ENCODE results near the gene GRID1. TPM values are rescaled to one million over a fixed set of nuclear protein-coding genes. Genes with fewer than 3 reads are reported as not detected.
"Not testable (repeated sequence)": the region's sequence is repeated elsewhere in the genome, so short reads cannot be mapped to it uniquely, and the experiment has no call there.

GRID1 gene
- total RNA-seq, 1 donor from 2014 or later, result 1.1 TPM

- H3K27ac Mint-ChIP-seq (ENCODE audit: unreplicated experiment), result no peak overlapping the region
- H3K27me3 Mint-ChIP-seq (ENCODE audit: low read depth), result peaks cover 8% of the 10 kb centered on the region
- H3K4me3 Mint-ChIP-seq, result no peak overlapping the region
- no peaks in the 10 kb centered on the region for H3K36me3 Mint-ChIP-seq (ENCODE audit: low read depth)
- no peaks in the 10 kb centered on the region for H3K4me1 Mint-ChIP-seq
- no peak for DNase-seq (ENCODE audit: low read depth, low spot score)
- no peaks in the 10 kb centered on the region for H3K9me3 Mint-ChIP-seq
- TF ChIP-seq CTCF (conservative IDR thresholded peaks at IDR 0.05), result no peak
Measured at GRCh38 chr10:86077271-86077670, 289.3 kb downstream of the GRID1 start.

- H3K27ac Mint-ChIP-seq (ENCODE audit: unreplicated experiment); H3K9me3 Mint-ChIP-seq; H3K4me1 Mint-ChIP-seq; DNase-seq (ENCODE audit: low read depth, low spot score); H3K4me3 Mint-ChIP-seq; H3K36me3 Mint-ChIP-seq (ENCODE audit: low read depth): not testable (repeated sequence)
- H3K27me3 Mint-ChIP-seq (ENCODE audit: low read depth), result peaks cover 16% of the 10 kb centered on the region
Measured at GRCh38 chr10:86076497-86076896, 290.1 kb downstream of the GRID1 start.

DNA sequence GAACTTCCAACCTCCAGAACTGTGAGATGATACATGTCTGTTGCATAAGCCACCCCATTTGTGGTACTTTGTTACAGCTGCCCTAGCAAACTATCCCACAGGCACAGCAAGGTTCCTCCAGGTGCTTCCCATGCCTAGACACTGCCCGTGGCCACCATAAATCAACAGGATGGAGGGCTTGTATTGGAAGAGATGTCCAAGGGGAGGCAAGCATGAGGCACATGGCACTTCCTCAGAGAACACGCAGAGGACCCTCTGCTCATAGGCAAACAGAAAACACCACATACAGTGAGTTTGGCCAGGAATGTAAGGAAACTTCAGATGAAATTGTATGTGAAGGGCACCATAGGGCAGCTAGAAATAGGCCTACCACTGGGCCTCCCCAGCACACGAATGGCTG is 291.1 kb downstream of the GRID1 start:
- no peak for TF ChIP-seq CTCF (conservative IDR thresholded peaks at IDR 0.05)
- no peak overlapping the region for H3K4me3 Mint-ChIP-seq
- H3K27me3 Mint-ChIP-seq (ENCODE audit: low read depth), result peaks cover 20% of the 10 kb centered on the region
- no peak overlapping the region for H3K27ac Mint-ChIP-seq (ENCODE audit: unreplicated experiment)
- H3K4me1 Mint-ChIP-seq, result no peaks in the 10 kb centered on the region
- DNase-seq (ENCODE audit: low read depth, low spot score), result no peak
- no peaks in the 10 kb centered on the region for H3K36me3 Mint-ChIP-seq (ENCODE audit: low read depth)
- no peaks in the 10 kb centered on the region for H3K9me3 Mint-ChIP-seq

DNA sequence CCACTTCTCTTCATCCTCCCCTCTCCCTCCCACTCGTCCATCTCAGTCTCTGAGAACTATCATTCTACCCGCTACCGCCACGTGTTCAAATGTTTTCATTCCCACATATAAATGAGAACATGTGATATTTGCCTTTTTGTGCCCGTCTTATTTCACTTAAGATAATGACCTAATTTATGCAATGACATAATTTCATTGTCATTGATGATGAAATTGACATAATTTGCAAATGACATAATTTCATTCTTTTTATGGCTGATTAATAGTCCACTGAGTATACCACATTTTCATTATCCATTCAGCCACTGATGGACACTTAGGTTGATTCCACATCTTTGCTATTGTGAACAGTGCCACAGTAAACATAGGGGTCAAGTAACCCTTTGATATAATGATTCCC is 292.3 kb downstream of the GRID1 start:
- peaks cover 18% of the 10 kb centered on the region for H3K27me3 Mint-ChIP-seq (ENCODE audit: low read depth)
- H3K36me3 Mint-ChIP-seq (ENCODE audit: low read depth), result no peaks in the 10 kb centered on the region
- no peak for TF ChIP-seq CTCF (conservative IDR thresholded peaks at IDR 0.05)
- H3K4me1 Mint-ChIP-seq, result no peaks in the 10 kb centered on the region
- H3K4me3 Mint-ChIP-seq, result no peak overlapping the region
- H3K27ac Mint-ChIP-seq (ENCODE audit: unreplicated experiment), result no peak overlapping the region
- DNase-seq (ENCODE audit: low read depth, low spot score), result no peak
- H3K9me3 Mint-ChIP-seq, result no peaks in the 10 kb centered on the region

GRCh38 chr10:86073199-86073977 is 293.2 kb downstream of the GRID1 start:
- Mint-ChIP-seq H3K27ac (ENCODE audit: unreplicated experiment) (no peak overlapping the region), H3K9me3 (no peaks in the 10 kb centered on the region), H3K4me1 (no peaks in the 10 kb centered on the region), H3K36me3 (ENCODE audit: low read depth) (no peaks in the 10 kb centered on the region), H3K27me3 (ENCODE audit: low read depth) (peaks cover 18% of the 10 kb centered on the region), H3K4me3 (no peak overlapping the region)
- TF ChIP-seq CTCF (conservative IDR thresholded peaks at IDR 0.05), result no peak
- DNase-seq (ENCODE audit: low read depth, low spot score), result no peak

- no peaks in the 10 kb centered on the region for H3K4me1 Mint-ChIP-seq
- no peak for TF ChIP-seq CTCF (conservative IDR thresholded peaks at IDR 0.05)
- no peaks in the 10 kb centered on the region for H3K9me3 Mint-ChIP-seq
- no peaks in the 10 kb centered on the region for H3K36me3 Mint-ChIP-seq (ENCODE audit: low read depth)
- H3K27me3 Mint-ChIP-seq (ENCODE audit: low read depth), result peaks cover 18% of the 10 kb centered on the region
- no peak for DNase-seq (ENCODE audit: low read depth, low spot score)
- H3K27ac Mint-ChIP-seq (ENCODE audit: unreplicated experiment), result no peak overlapping the region
- no peak overlapping the region for H3K4me3 Mint-ChIP-seq
Measured at GRCh38 chr10:86072413-86072812, 294.2 kb downstream of the GRID1 start.

Data from neural crest cell (in vitro differentiated cells).